GM19455 (cell line): ENCODE data around the gene RBM23.
A peak's percentile ranks its signal among the peaks of the same experiment; 100 is the strongest.

ENCODE experiments used
- ATAC-seq: cut with Tn5 transposase; IDR thresholded peaks from one replicate; pipeline ENCODE4 v1.9.1; 2021; ENCODE audit not compliant: unreplicated experiment

RBM23 gene

DNA sequence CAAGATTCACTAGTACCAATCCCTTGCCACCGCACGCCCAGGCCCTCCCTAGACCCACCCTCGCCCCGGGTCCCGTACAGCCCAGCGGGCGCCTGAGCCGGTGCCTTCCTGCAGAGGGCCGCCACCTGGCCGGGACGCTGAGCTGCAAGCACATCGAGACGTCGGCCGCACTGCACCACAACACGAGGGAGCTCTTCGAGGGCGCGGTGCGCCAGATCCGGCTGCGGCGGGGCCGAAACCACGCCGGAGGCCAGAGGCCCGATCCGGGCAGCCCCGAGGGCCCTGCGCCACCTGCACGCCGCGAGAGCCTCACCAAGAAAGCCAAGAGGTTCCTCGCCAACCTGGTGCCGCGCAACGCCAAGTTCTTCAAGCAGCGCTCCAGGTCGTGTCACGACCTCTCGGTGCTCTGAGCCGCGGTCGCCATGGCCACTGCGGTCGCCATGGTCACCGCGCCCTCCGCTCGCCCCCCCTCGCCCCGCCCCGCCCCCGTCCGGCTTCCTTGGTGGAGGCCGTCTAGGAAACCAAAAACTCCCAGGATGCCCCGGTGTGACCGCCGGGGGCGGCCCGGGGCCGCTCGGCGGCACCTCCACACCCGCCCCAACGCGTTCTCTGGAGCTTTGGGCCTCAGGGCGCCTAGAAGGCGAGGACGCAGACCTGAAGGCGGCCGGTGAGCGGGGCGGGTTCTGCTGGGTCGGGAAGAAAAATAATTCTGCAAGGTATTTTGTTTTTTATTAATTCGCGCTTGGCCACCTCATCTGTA lies 32.3 kb downstream of the RBM23 start:
- ATAC-seq, result peak; percentile 55

DNA sequence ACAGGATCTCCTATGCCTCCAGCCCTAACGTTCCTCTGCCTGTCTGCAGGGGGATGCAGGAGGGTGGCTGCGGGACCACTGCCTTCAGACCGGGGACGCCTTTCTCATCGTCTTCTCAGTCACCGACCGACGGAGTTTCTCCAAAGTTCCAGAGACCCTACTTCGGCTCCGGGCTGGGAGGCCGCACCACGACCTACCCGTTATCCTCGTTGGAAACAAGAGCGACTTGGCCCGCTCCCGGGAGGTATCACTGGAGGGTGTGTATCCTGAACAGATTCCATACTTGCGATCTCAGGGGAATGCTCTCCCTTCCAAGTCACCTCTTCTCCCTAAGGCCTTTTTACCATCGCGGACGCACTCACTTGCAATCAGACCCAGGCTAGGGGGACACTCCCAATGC lies 33.0 kb downstream of the RBM23 start:
- no peak for ATAC-seq

DNA sequence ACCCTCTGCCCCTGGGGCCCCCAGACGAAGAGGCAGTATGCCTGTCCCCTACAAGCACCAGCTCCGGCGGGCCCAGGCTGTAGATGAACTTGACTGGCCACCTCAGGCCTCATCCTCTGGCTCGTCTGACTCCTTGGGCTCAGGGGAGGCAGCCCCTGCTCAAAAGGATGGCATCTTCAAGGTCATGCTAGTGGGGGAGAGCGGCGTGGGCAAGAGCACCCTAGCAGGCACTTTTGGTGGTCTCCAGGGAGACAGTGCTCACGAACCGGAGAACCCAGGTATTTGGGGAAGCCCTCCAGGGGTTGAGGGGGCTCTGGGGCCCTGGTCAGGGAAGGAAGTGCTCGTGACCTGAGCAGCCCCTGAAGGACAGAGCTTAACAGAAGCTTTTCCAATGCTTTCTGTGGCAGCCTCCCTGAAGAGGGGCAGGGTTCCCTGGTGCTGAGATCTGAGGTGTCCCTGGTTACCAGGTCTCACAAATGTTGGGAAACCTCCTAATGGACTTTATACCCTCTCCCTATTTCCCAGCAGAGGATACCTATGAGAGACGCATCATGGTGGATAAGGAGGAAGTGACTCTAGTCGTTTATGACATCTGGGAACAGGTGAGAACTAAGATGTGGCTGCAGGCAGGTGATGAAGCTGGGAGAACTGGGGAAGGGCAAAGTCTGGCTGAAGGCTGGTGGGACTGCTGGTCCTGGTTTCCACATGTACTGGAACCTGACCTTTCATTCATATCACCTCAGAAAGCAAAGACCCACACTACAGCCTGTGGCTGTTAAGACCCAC lies 34.0 kb downstream of the RBM23 start:
- ATAC-seq, result no peak

- ATAC-seq, result no peak
These were observed 34.7 kb downstream of the RBM23 start for GRCh38 chr14:22884076-22884737.

DNA sequence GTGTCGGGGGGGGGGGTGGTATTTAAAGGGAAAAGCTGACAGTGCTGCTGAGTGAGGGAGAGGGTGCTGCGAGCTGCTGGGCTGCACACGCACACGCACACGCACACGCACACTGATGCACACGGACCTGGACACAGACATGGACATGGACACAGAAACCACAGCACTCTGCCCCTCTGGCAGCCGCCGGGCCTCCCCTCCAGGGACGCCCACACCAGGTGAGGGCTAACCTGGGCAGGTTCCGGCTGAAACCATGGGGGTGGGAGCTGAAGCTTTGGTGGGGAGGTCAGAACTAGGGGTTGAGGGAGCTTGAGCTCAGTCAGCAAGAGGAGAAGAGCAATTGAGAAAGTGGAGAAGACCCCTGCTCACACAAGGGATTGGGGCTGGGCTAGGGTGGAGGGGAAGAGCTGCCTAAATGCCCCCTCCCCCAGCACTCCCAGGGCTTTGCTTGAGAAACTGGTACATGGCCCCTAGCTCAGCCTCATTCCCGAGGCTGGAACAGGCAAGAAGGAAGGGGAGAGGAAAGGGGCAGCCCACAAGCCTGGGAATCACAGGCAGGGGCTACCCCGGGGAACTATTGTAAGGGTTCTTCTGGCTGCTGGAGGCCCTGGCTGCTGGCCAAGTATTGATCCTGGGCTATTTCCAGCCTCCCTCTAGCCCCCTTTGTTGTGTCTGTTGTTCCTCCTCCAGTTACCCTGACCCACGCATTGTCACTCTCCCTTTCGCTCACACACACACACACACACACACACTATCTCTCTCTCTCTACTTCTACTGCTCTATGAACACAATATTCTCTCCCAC lies 35.6 kb downstream of the RBM23 start, which contains the start of gene REM2:
REM2 (plus strand) TSS at position 50 of the 804 bp plus-strand sequence; CDS start at position 116, 66 bp downstream.
- no peak for ATAC-seq

- ATAC-seq, result no peak
These were observed 36.3 kb downstream of the RBM23 start for GRCh38 chr14:22882529-22883172.

GRCh38 chr14:22882064-22882463 lies 36.9 kb downstream of the RBM23 start:
- no peak for ATAC-seq

- ATAC-seq, result no peak
These were observed 40.4 kb downstream of the RBM23 start for GRCh38 chr14:22878271-22879246.

DNA sequence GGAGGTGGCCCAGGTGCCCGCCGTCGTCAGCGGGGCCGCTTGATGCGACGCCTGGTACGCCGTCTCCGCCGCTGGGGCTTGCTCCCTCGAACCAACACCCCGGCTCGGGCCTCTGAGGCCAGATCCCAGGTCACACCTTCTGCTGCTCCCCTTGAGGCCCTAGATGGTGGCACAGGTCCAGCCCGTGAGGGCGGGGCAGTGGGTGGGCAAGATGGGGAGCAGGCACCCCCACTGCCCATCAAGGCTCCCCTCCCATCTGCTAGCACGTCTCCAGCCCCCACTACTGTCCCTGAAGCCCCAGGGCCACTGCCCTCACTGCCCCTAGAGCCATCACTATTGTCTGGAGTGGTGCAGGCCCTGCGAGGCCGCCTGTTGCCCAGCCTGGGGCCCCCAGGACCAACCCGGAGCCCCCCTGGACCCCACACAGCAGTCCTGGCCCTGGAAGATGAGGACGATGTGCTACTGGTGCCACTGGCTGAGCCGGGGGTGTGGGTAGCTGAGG lies 41.9 kb downstream of the RBM23 start:
- ATAC-seq, result no peak

- no peak for ATAC-seq
These were observed 43.1 kb downstream of the RBM23 start for GRCh38 chr14:22875748-22876319.

DNA sequence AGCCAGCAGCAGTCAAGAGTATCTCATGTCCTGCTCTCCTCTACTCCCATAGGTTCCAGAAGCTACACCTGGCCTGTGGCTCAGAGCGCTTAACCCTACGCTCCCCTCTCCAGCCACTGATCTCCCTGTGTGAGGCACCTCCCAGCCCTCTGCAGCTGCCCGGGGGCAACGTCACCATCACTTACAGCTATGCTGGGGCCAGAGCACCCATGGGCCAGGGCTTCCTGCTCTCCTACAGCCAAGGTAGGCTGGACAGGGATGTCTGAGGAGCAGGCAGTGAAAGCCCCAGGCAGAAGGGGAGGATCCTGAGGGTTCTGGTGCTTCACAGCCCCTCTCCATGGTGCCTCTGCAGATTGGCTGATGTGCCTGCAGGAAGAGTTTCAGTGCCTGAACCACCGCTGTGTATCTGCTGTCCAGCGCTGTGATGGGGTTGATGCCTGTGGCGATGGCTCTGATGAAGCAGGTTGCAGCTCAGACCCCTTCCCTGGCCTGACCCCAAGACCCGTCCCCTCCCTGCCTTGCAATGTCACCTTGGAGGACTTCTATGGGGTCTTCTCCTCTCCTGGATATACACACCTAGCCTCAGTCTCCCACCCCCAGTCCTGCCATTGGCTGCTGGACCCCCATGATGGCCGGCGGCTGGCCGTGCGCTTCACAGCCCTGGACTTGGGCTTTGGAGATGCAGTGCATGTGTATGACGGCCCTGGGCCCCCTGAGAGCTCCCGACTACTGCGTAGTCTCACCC lies 43.8 kb downstream of the RBM23 start:
- ATAC-seq, result no peak

DNA sequence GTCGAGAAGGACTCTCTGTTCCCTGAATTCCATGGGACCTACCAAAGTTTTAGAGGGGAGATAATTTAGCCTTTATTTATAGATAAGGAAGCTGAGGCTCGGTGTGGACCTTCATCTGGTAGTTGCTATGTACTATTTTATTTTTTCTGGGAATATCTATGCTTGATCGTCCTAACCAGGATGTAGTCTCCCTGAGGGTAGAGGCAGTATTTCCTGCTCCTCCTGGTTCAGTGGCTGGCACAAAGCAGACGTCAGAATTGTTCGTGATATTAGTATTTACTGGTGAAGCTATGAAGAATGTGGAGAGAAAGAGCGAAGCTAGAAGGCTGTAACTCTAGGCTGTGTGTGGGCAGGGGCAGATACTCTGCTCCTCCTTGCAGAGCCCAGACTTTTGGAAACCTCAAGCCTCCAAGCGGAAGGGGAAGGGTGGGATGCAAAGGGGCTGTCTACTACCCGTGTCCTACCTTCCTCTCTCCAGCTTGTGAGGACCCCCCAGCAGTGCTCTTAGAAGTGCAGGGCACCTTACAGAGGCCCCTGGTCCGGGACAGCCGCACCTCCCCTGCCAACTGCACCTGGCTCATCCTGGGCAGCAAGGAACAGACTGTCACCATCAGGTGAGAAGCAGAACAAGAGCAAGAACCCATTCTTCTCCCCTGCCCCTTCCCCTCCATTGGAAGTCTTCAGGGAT lies 46.0 kb downstream of the RBM23 start:
- no peak for ATAC-seq

GRCh38 chr14:22872033-22872832 lies 46.7 kb downstream of the RBM23 start:
- peak; percentile 19 for ATAC-seq

DNA sequence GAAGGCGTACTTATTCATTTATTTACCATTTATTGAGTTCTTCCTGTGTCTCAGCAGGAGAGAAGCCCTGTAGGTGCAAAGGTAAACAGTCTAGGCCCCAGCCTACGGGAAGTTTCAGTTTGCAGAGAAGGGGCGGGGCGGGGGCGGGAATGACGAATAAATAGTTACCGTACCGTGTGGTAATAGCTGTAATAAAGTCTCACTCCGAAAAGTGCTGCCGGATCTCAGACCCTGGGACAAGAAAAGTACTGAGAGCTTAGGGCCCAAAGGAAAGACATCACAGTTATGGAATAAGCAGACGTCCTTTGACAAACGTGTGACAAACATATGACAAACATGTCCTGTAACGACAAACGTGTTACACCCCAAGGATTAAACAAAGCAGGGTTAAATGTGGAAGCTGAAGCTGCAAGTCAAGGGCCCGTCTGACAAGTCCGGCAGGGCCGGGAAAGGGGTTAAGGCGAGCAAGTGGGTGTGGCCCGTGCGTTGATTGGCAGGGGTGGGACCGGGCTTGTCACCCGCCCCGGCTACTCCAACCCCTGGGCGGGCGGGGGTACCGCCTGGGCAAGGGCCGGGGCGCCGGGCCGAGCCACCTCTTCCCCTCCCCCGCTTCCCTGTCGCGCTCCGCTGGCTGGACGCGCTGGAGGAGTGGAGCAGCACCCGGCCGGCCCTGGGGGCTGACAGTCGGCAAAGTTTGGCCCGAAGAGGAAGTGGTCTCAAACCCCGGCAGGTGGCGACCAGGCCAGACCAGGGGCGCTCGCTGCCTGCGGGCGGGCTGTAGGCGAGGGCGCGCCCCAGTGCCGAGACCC lies 47.5 kb downstream of the RBM23 start, which contains the start of gene LRP10:
LRP10 (plus strand) TSS at position 517 of the 809 bp plus-strand sequence. CDS start 564 bp downstream, outside the sequence.
- ATAC-seq, result peak; percentile 78

GRCh38 chr14:22870811-22871223 lies 48.1 kb downstream of the RBM23 start:
- ATAC-seq, result peak; percentile 37

- no peak for ATAC-seq
These were observed 52.1 kb downstream of the RBM23 start for GRCh38 chr14:22866874-22867273.
